HTERT RPE-1 (cell line): ENCODE data around the gene TMEM117.

Experiments used
- in situ Hi-C: fragments of 300-500 bp; cut with MboI; formaldehyde crosslinking; loops from 4 replicates; pipeline ENCODE4 v1.14.3; 2020; ENCODE audit warnings: low sequenced_read_pairs

The TMEM117 gene

DNA sequence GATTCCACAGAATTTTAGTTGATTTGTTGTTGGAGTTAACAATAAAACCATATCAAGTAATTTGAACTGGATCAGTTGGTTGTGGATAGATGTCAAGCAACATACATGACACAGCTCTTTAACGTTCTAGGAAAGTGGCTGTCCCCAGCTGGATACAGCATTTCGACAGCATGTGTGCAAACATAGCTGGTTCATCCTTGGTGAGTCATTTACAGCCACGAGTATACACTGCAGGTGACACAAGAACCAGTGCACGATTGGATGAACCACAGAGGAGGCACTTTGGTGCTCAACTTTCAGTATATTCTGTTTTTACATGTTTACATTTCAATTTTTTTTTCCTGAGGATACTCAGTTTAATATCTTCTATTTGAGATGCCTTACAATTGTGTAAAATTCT is 242.4 kb downstream of the TMEM117 start:
- in situ Hi-C loops: no loop called here

DNA sequence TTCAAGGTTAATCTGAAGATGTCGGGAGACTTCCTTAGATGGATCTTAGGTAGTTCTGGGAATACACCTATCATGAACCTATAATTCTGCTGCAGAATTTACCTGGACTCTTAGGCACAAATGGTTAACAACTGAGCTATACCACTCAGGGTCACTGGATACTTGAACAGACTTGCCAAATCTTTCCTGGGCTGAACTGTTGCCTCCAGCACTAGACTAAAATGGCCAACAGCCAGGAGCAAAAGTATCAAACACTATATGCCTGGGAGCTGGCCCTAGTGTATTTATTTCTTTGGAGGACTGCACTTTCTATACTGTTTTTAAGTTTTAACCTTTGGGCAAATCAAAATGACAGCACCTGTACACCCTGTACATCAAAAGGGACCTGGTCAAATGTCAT is 252.8 kb downstream of the TMEM117 start:
- in situ Hi-C loops: no loop called here

- in situ Hi-C loops: no loop called here
These were observed 256.2 kb downstream of the TMEM117 start for GRCh38 chr12:44091948-44092606.

- in situ Hi-C loops: no loop called here
These were observed 262.9 kb downstream of the TMEM117 start for GRCh38 chr12:44098786-44099185.

- in situ Hi-C loops: no loop called here
These were observed 263.6 kb downstream of the TMEM117 start for GRCh38 chr12:44099486-44099885.

DNA sequence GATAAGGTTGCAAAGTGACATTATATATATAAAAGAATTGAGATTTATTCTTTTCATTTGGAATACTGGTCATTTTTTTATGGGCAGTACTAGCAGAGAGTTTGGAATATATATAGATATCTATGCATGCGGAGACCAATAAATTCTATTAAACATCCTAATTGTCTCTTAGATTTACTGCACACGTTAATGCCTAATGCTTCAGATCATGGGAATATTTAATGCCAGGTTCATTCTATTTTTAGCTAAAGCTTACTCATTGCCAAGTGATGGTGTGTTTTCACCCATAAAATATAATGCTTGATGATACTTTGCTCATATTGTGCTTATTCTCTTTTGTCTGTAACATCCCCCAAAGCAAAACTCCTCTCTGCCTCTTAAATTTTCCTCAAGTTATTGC is 264.4 kb downstream of the TMEM117 start:
- in situ Hi-C loops: no loop called here

DNA sequence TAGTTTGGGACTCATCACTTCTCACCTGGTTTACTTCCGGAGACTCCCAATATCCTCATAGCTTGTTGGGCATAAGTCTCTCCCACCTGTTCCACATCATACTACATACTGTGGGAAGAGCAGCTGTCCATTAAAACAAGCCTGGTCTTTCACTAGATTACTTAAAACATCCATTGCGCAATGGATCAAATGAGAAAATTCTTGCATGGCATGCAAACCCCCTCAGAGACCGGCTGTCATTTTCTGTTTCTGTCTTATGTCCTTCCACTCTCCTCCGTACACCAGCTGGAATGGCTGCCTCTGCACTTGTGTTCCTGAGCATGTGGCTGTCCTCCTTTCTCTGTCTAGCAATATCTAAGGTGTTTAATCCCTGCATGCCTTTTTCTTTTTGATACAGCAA is 265.6 kb downstream of the TMEM117 start:
- in situ Hi-C loops: no loop called here

- in situ Hi-C loops: no loop called here
These were observed 279.0 kb downstream of the TMEM117 start for GRCh38 chr12:44114906-44115305.

GRCh38 chr12:44117337-44117736 is 281.5 kb downstream of the TMEM117 start:
- in situ Hi-C loops: no loop called here

GRCh38 chr12:44118946-44119345 is 283.1 kb downstream of the TMEM117 start:
- in situ Hi-C loops: no loop called here

DNA sequence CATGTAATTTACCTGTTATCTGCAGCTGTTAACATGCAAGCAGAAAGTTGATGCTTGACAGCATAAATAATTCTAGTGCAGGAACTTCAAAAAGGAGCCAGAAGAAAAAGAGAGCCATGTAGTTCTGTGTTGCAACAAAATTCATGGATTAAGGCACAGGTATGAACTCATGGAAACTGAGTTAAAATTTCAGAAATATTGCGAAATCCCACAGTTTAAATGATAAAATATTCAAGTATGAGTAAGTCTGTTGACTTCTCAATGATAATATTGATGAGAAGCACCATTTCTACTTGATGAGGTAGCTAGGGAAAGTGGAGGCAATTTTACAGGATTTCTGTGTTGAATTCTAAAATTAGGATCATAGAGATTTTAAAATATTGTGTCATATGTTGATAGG is 290.9 kb downstream of the TMEM117 start:
- in situ Hi-C loops: no loop called here

GRCh38 chr12:44127966-44128710 is 292.3 kb downstream of the TMEM117 start:
- in situ Hi-C loops: no loop called here

GRCh38 chr12:44143175-44143574 is 307.3 kb downstream of the TMEM117 start:
- in situ Hi-C loops: no loop called here

- in situ Hi-C loops: no loop called here
These were observed 313.1 kb downstream of the TMEM117 start for GRCh38 chr12:44148936-44149335.

DNA sequence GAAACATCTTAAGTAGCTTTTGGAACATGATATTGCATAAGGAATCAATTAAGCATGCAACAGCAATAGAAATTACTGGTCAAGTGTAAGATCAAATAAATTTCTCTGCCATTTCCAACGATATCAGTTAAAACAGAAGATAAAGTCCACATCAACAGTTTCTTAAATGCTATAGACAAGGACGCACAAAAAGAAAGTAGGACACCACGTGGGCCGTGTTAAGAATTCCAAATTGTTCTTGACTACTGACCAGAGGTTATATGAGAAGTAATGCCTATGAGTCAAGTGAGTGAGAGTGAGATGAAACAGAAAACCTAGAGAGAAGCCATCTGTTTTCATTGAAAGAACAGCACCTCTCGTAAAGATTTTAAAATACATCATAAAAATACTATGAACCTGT is 318.2 kb downstream of the TMEM117 start:
- in situ Hi-C loops: no loop called here

GRCh38 chr12:44155358-44155757 is 319.5 kb downstream of the TMEM117 start:
- in situ Hi-C loops: no loop called here

- in situ Hi-C loops: no loop called here
These were observed 321.5 kb downstream of the TMEM117 start for GRCh38 chr12:44157359-44157758.

GRCh38 chr12:44158746-44159145 is 322.9 kb downstream of the TMEM117 start:
- in situ Hi-C loops: no loop called here

GRCh38 chr12:44159216-44159615 is 323.3 kb downstream of the TMEM117 start:
- in situ Hi-C loops: no loop called here

GRCh38 chr12:44159862-44160261 is 324.0 kb downstream of the TMEM117 start:
- in situ Hi-C loops: no loop called here

DNA sequence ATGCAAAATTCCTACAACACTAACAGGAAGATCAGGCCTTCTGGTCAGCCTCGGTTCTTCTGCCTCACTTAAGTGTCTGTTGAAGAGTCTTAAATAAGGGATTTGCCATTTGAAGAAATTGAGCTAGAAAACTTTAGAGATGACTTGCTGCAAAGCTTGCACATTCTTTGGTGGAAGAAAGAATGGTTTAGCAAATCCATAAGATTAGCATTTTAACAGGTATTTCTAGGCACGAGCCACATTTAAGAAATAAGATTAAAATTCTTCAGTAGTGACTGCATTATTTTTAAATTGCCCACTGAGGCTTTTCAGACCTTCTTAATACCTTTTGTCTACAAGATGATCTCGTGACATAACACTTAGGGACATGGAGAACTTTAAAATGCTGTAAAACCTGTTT is 327.1 kb downstream of the TMEM117 start:
- in situ Hi-C loops: no loop called here

GRCh38 chr12:44174053-44174452 is 338.2 kb downstream of the TMEM117 start:
- in situ Hi-C loops: no loop called here
